ENCODE results near the gene FBXO33. TPM values are rescaled to one million over a fixed set of nuclear protein-coding genes. Genes with fewer than 3 reads are reported as not detected.
A peak's percentile ranks its signal among the peaks of the same experiment; 100 is the strongest.

The FBXO33 gene
- total RNA-seq, 6 donors from 2014 or later = 10.1 to 23.2 (median 14.3) TPM

- peak in 1 of 2 donors; percentile 34 for DNase-seq
- Histone ChIP-seq H3K27ac (no peak overlapping the region), H3K27me3 (no peaks in the 10 kb centered on the region), H3K4me1 (no peaks in the 10 kb centered on the region), H3K9me3 (no peaks in the 10 kb centered on the region), H3K36me3 (no peaks in the 10 kb centered on the region), H3K4me3 (no peak overlapping the region)
- TF ChIP-seq CTCF (IDR thresholded peaks at IDR 0.05) = peak in 1 of 6 experiments; percentile 23
- TF ChIP-seq EP300 (IDR thresholded peaks at IDR 0.05) = no peak
- ATAC-seq (ENCODE audit: low FRiP score in 2 of 2) = no peak
- 83 to 85% methylated on average over 7 of the region's 7 CpGs for WGBS, 2 donors
Observed at GRCh38 chr14:39467889-39468524, 35.8 kb upstream of the FBXO33 start.

GRCh38 chr14:39459795-39460478, 27.7 kb upstream of the FBXO33 start:
- no peak overlapping the region for H3K4me3 ChIP-seq
- DNase-seq (peak in 1 of 2 donors; percentile 67), ATAC-seq (ENCODE audit: low FRiP score in 2 of 2) (peak in 1 of 2 donors; percentile 48)
- H3K4me1 ChIP-seq = no peaks in the 10 kb centered on the region
- H3K36me3 ChIP-seq = no peaks in the 10 kb centered on the region
- H3K27me3 ChIP-seq = no peaks in the 10 kb centered on the region
- no peaks in the 10 kb centered on the region for H3K9me3 ChIP-seq
- 77 to 82% methylated on average over 1 of the region's 1 CpG for whole genome bisulfite sequencing, 2 donors
- TF ChIP-seq POLR2A (IDR thresholded peaks at IDR 0.05) (no peak), CTCF (IDR thresholded peaks at IDR 0.05) (no peak)
- no peak overlapping the region for H3K27ac ChIP-seq

- no peak overlapping the region for H3K27ac ChIP-seq
- no peak for ATAC-seq (ENCODE audit: low FRiP score in 2 of 2)
- no peaks in the 10 kb centered on the region for H3K9me3 ChIP-seq
- TF ChIP-seq CTCF (IDR thresholded peaks at IDR 0.05) (no peak), EP300 (IDR thresholded peaks at IDR 0.05) (no peak), POLR2AphosphoS5 (IDR thresholded peaks at IDR 0.05) (no peak), POLR2A (IDR thresholded peaks at IDR 0.05) (no peak)
- DNase-seq = no peak
- no peaks in the 10 kb centered on the region for H3K4me1 ChIP-seq
- no peaks in the 10 kb centered on the region for H3K27me3 ChIP-seq
- no peak overlapping the region for H3K4me3 ChIP-seq
- no peaks in the 10 kb centered on the region for H3K36me3 ChIP-seq
Observed at GRCh38 chr14:39456702-39457250, 24.5 kb upstream of the FBXO33 start.

- no peak for DNase-seq
- no peaks in the 10 kb centered on the region for H3K4me1 ChIP-seq
- H3K9me3 ChIP-seq = no peaks in the 10 kb centered on the region
- no peaks in the 10 kb centered on the region for H3K36me3 ChIP-seq
- H3K4me3 ChIP-seq = no peak overlapping the region
- WGBS, 2 donors = 55 to 61% methylated on average over 2 of the region's 2 CpGs
- no peak for ATAC-seq (ENCODE audit: low FRiP score in 2 of 2)
- no peaks in the 10 kb centered on the region for H3K27me3 ChIP-seq
- TF ChIP-seq POLR2A (IDR thresholded peaks at IDR 0.05) (no peak), CTCF (IDR thresholded peaks at IDR 0.05) (no peak), POLR2AphosphoS5 (IDR thresholded peaks at IDR 0.05) (no peak), EP300 (IDR thresholded peaks at IDR 0.05) (no peak)
- no peak overlapping the region for H3K27ac ChIP-seq
Observed at GRCh38 chr14:39454906-39455539, 22.8 kb upstream of the FBXO33 start.
